A549 (cell line): ENCODE measurements around the gene MYO1B. TPM values are rescaled to one million over a fixed set of nuclear protein-coding genes. Genes with fewer than 3 reads are reported as not detected.

Experiments used
- ATAC-seq, 2 experiments: fragments of 200-7000 bp in 1 of 2; fragments of >200 bp in 1 of 2; cut with Nextera tagmentation in 1 of 2; cut with Tn5 transposase in 1 of 2; 3 replicates each; pipeline versions ENCODE4 v1.8.0 to v1.9.1; 2018 to 2020; ENCODE audit warnings: mild to moderate bottlenecking in 1 of 2, moderate library complexity in 1 of 2
- CTCF ChIA-PET: fragments of 300-600 bp; sonication (Branson Sonifier 250); formaldehyde crosslinking; extraction: SDS; loops from one replicate; lab custom pipeline; 2021; ENCODE audit warnings: antibody characterized with exemption, inconsistent platforms; lab: Yijun Ruan, JAX
- POLR2A ChIA-PET: fragments of 350-600 bp; formaldehyde crosslinking; extraction: SDS; loops from one replicate; lab custom pipeline; 2021; ENCODE audit warnings: antibody characterized with exemption, inconsistent platforms; lab: Yijun Ruan, JAX
- DNase-seq, 2 experiments: peaks; one replicate each; pipeline versions ENCODE4 v3.0.0 to v3.0.0-alpha.2; 2011 to 2016; ENCODE audit warnings: low read depth in 1 of 2, low spot score in 1 of 2
- FAIRE-seq: peaks from 2 replicates; lab custom pipeline; 2011; peaks lifted over from hg19 to GRCh38; lab: Jason Lieb, UNC
- H3K27ac ChIP-seq, 2 experiments: fragments of >200 bp; sonication (Bioruptor Twin); formaldehyde crosslinking; 3 replicates each; pipeline ENCODE4 v1.5.1; 2016 to 2017
- H3K4me1 ChIP-seq: fragments of >200 bp; sonication (Bioruptor Twin); formaldehyde crosslinking; 3 replicates; pipeline ENCODE4 v1.6.1; 2016
- H3K4me2 ChIP-seq: fragments of >200 bp; sonication (Bioruptor Twin); formaldehyde crosslinking; 3 replicates; pipeline ENCODE4 v1.6.1; 2016
- H3K4me3 ChIP-seq: fragments of >200 bp; sonication (Bioruptor Twin); formaldehyde crosslinking; 3 replicates; pipeline ENCODE4 v1.5.1; 2016
- H3K9me3 ChIP-seq: fragments of >200 bp; sonication (Bioruptor Twin); formaldehyde crosslinking; 3 replicates; pipeline ENCODE4 v1.6.1; 2016
- BHLHE40 ChIP-seq: IDR thresholded peaks from 2 replicates; pipeline ENCODE4 v1.6.1; 2012; ENCODE audit warnings: low read depth, low read length, inconsistent platforms
- CBX2 ChIP-seq: fragments of 200-600 bp; sonication (generic); IDR thresholded peaks from 2 replicates; pipeline ENCODE4 v1.6.1; 2016; ENCODE audit warnings: low read depth, mild to moderate bottlenecking, borderline replicate concordance
- CEBPB ChIP-seq, 2 experiments: fragments of >200 bp in 1 of 2; sonication (Bioruptor Twin) in 1 of 2; formaldehyde crosslinking in 1 of 2; IDR thresholded peaks; 2 replicates each; pipeline ENCODE4 v1.6.1; 2012 to 2016
- CHD2 ChIP-seq: fragments of 150-350 bp; IDR thresholded peaks from 2 replicates; pipeline ENCODE4 v1.6.1; 2014; ENCODE audit warnings: low read length; ENCODE audit not compliant: partially characterized antibody
- EP300 ChIP-seq, 2 experiments: fragments of >200 bp; sonication (Bioruptor Twin); formaldehyde crosslinking; IDR thresholded peaks; 2 replicates in 1 of 2; 3 replicates in 1 of 2; pipeline ENCODE4 v1.6.1; 2016 to 2017
- ESRRA ChIP-seq: fragments of 150-350 bp; IDR thresholded peaks from 2 replicates; pipeline ENCODE4 v1.6.1; 2014; ENCODE audit warnings: mild to moderate bottlenecking, low read length, borderline replicate concordance
- HEYL ChIP-seq: fragments of 250-450 bp; sonication (Bioruptor Pico); IDR thresholded peaks from 2 replicates; pipeline ENCODE4 v1.8.0; 2021; ENCODE audit warnings: mild to moderate bottlenecking, moderate library complexity
- HOXB5 ChIP-seq: fragments of 250-450 bp; sonication (Bioruptor Pico); IDR thresholded peaks from 2 replicates; pipeline ENCODE4 v1.5.0; 2020; ENCODE audit warnings: mild to moderate bottlenecking, moderate library complexity
- JUN ChIP-seq, 2 experiments: fragments of >200 bp; sonication (Bioruptor Twin); formaldehyde crosslinking; IDR thresholded peaks; 2 replicates in 1 of 2; 3 replicates in 1 of 2; pipeline ENCODE4 v1.6.1; 2016 to 2017
- KDM1A ChIP-seq: fragments of 200-600 bp; sonication (generic); IDR thresholded peaks from 2 replicates; pipeline ENCODE4 v1.6.1; 2016; ENCODE audit warnings: low read depth, mild to moderate bottlenecking
- NPAS2 ChIP-seq: fragments of 250-450 bp; sonication (Bioruptor Pico); IDR thresholded peaks from 2 replicates; pipeline ENCODE4 v1.8.0; 2022; ENCODE audit warnings: mild to moderate bottlenecking, moderate library complexity, borderline replicate concordance
- PHF8 ChIP-seq: fragments of 200-600 bp; sonication (generic); IDR thresholded peaks from 2 replicates; pipeline ENCODE4 v1.6.1; 2016; ENCODE audit warnings: low read depth, mild to moderate bottlenecking, antibody characterized with exemption, moderate library complexity, borderline replicate concordance
- POLR2AphosphoS2 ChIP-seq: conservative IDR thresholded peaks from 2 replicates; pipeline ENCODE4 v1.6.1; 2012; ENCODE audit warnings: low read length, improper control_type of control experiment, inconsistent platforms
- RCOR1 ChIP-seq: fragments of 150-350 bp; IDR thresholded peaks from 2 replicates; pipeline ENCODE4 v1.6.1; 2014; ENCODE audit warnings: antibody characterized with exemption, low read length, low read depth
- RNF2 ChIP-seq: fragments of 200-600 bp; sonication (generic); IDR thresholded peaks from 2 replicates; pipeline ENCODE4 v1.6.1; 2016; ENCODE audit warnings: low read depth, mild to moderate bottlenecking, antibody characterized with exemption, moderate library complexity, borderline replicate concordance
- ZC3H11A ChIP-seq: fragments of 450-650 bp; IDR thresholded peaks from 2 replicates; pipeline ENCODE4 v1.6.1; 2014; ENCODE audit warnings: antibody characterized with exemption, mild to moderate bottlenecking
- ZFP36 ChIP-seq: fragments of 450-650 bp; IDR thresholded peaks from 2 replicates; pipeline ENCODE4 v1.6.1; 2014; ENCODE audit warnings: borderline replicate concordance; ENCODE audit not compliant: partially characterized antibody
- ZNF302 ChIP-seq: fragments of 250-450 bp; sonication (Bioruptor Pico); IDR thresholded peaks from 2 replicates; pipeline ENCODE4 v1.9.0; 2021; ENCODE audit warnings: inconsistent platforms, mild to moderate bottlenecking, moderate library complexity
- WGBS: methylation state at CpG from one replicate; pipeline ENCODE4 v1.1.6; 2017; ENCODE audit errors: missing lambda C conversion rate; 5-methylcytosine and 5-hydroxymethylcytosine counted together
- polyA plus RNA-seq, 4 experiments: library from polyadenylated mRNA; depleted of rRNA in 3 of 4; stranded (reverse); fragments of >200 nt; fragmentation: RNase III in 1 of 4; extraction: RNeasy Plus Mini Kit Qiagen cat#74134 plus additional on column Dnase treatment in 1 of 4; gene quantifications; 2 replicates in 3 of 4; 3 replicates in 1 of 4; pipeline ENCODE4 v1.2.3, GENCODE V29; 2011 to 2017
- TF ChIP-seq, protein P1 (sequence below): fragments of 150-350 bp; IDR thresholded peaks from 2 replicates; pipeline ENCODE4 v1.6.1; 2014; ENCODE audit warnings: low read depth, mild to moderate bottlenecking, low read length
- TF ChIP-seq, protein P2 (sequence below): fragments of 250-450 bp; sonication (Bioruptor Pico); IDR thresholded peaks from 2 replicates; pipeline ENCODE4 v1.5.0; 2020; ENCODE audit warnings: low read depth, mild to moderate bottlenecking, moderate library complexity
- TF ChIP-seq, protein P3 (sequence below): IDR thresholded peaks from 2 replicates; pipeline ENCODE4 v1.6.1; 2012
- TF ChIP-seq, protein P4 (sequence below): IDR thresholded peaks from 2 replicates; pipeline ENCODE4 v1.6.1; 2012; ENCODE audit warnings: low read depth, borderline replicate concordance

Gene MYO1B
- polyA plus RNA-seq, 2 of the 4 experiments (the other 2 are of a cell fraction), result 77.7 to 159 TPM

DNA sequence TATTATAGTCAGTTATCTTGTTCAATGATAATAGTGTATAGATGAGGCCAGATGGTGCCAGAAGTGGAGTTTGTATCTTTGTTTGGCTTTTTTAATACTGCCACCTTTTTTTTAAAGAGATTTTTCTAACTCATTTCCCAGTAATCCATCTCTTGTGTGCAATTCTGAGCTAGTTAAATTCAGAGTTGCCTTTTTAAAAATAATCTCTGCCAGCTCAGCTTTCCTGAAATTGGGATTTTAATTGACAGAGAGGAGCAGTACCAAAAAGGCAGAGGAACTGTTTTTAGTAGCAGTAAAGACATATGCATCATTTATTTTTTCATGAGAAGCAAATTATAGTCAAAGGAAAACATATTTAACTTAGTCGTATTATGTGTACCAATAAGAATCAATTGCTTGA, 185.3 kb downstream of the MYO1B start:
- CTCF ChIA-PET, result no interaction called here
- POLR2A ChIA-PET, result no interaction called here
- WGBS, result 96% methylated on average over 1 of the region's 1 CpG
- TF ChIP-seq RNF2 (no peak), KDM1A (no peak)
- TF ChIP-seq, all 56 proteins: peak for 0
- ATAC-seq, result no peak
- no peak overlapping the region for H3K27ac ChIP-seq
- H3K4me3 ChIP-seq, result no peak overlapping the region
- H3K9me3 ChIP-seq, result no peaks in the 10 kb centered on the region
- DNase-seq, result no peak
- FAIRE-seq, result no peak
- no peak overlapping the region for H3K4me2 ChIP-seq
- H3K4me1 ChIP-seq, result no peaks in the 10 kb centered on the region

DNA sequence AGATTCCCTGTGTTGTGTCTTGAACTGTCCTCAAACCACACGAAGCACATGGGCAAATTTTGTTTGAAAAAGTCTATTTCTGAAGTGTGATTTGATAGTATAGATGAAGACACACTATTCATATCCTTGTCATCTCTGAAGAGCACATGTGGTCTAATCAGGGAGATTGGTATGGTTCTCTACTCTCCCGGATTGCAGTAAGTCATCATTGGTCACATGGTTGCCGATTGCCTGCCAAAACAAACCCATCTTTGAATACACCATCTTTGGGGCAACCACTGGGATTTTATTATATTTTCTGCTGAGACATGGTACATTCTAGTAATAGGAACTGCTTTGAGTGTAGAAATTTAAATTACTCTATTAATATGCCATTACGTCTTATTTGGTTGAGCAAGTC, 186.9 kb downstream of the MYO1B start:
- Histone ChIP-seq H3K4me2 (no peak overlapping the region), H3K4me1 (no peaks in the 10 kb centered on the region), H3K27ac (no peak overlapping the region), H3K9me3 (no peaks in the 10 kb centered on the region)
- CTCF ChIA-PET, result no interaction called here
- DNase-seq, result no peak
- no peak for ATAC-seq
- WGBS, result 80% methylated on average over 4 of the region's 4 CpGs
- TF ChIP-seq CBX2, result no peak
- TF ChIP-seq CEBPB (IDR thresholded peaks at IDR 0.05), result no peak
- TF ChIP-seq PHF8, result no peak
- TF ChIP-seq, protein P1, sequence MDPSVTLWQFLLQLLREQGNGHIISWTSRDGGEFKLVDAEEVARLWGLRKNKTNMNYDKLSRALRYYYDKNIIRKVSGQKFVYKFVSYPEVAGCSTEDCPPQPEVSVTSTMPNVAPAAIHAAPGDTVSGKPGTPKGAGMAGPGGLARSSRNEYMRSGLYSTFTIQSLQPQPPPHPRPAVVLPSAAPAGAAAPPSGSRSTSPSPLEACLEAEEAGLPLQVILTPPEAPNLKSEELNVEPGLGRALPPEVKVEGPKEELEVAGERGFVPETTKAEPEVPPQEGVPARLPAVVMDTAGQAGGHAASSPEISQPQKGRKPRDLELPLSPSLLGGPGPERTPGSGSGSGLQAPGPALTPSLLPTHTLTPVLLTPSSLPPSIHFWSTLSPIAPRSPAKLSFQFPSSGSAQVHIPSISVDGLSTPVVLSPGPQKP, result no peak
- TF ChIP-seq RCOR1, result no peak
- TF ChIP-seq ZC3H11A, result no peak
- no peak for TF ChIP-seq JUN (IDR thresholded peaks at IDR 0.05)
- TF ChIP-seq NPAS2, result no peak
- no peak for TF ChIP-seq CHD2
- TF ChIP-seq, protein P2, sequence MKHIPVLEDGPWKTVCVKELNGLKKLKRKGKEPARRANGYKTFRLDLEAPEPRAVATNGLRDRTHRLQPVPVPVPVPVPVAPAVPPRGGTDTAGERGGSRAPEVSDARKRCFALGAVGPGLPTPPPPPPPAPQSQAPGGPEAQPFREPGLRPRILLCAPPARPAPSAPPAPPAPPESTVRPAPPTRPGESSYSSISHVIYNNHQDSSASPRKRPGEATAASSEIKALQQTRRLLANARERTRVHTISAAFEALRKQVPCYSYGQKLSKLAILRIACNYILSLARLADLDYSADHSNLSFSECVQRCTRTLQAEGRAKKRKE, result no peak
- no peak for TF ChIP-seq ESRRA
- no peak for TF ChIP-seq POLR2AphosphoS2
- TF ChIP-seq HEYL (CRISPR knock-in tag), result no peak
- no peak for TF ChIP-seq BHLHE40
- TF ChIP-seq ZNF302 (CRISPR knock-in tag), result no peak
- TF ChIP-seq, protein P3, sequence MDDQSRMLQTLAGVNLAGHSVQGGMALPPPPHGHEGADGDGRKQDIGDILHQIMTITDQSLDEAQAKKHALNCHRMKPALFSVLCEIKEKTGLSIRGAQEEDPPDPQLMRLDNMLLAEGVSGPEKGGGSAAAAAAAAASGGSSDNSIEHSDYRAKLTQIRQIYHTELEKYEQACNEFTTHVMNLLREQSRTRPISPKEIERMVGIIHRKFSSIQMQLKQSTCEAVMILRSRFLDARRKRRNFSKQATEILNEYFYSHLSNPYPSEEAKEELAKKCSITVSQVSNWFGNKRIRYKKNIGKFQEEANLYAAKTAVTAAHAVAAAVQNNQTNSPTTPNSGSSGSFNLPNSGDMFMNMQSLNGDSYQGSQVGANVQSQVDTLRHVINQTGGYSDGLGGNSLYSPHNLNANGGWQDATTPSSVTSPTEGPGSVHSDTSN, result no peak
- no peak for TF ChIP-seq HOXB5 (CRISPR knock-in tag)
- TF ChIP-seq, all 56 proteins: peak for 0
- FAIRE-seq, result no peak
- H3K4me3 ChIP-seq, result no peak overlapping the region
- POLR2A ChIA-PET, result no interaction called here

DNA sequence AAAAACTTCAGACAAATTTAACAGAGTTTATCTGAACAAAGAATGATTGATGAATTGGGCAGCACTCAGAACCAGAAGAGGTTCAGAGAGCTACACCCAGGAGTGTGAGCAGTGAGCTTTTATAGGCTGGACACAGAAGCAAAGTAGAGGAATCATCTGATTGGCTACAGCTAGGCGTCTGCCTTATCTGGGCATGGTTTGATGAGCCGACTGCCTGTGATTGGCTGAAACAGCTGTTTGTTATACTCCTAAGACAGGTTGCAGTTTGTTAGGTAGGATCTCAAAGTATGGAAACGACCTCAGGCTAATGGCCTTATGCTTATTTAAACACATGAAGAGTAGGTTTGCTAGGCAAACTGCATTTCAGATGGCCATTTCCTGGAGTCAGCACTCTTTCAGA, 188.9 kb downstream of the MYO1B start:
- CTCF ChIA-PET, result interaction anchor here (1.0 kb wide), 1 partner anchor 269 kb away, joined by 3 read pairs; no protein-coding TSS in a partner anchor
- H3K4me3 ChIP-seq, result no peak overlapping the region
- WGBS, result 81% methylated on average over 3 of the region's 3 CpGs
- no peaks in the 10 kb centered on the region for H3K4me1 ChIP-seq
- no peaks in the 10 kb centered on the region for H3K9me3 ChIP-seq
- POLR2A ChIA-PET, result no interaction called here
- peak in 1 of 2 experiments; percentile 55; a peak in 3 of 6 replicates for ATAC-seq
- no peak overlapping the region for H3K27ac ChIP-seq
- DNase-seq, result peak in 1 of 2 experiments; percentile 16
- TF ChIP-seq, protein P3, result no peak
- TF ChIP-seq EP300 (IDR thresholded peaks at IDR 0.05) (no peak), POLR2AphosphoS2 (no peak), ZFP36 (no peak)
- TF ChIP-seq, protein P4, sequence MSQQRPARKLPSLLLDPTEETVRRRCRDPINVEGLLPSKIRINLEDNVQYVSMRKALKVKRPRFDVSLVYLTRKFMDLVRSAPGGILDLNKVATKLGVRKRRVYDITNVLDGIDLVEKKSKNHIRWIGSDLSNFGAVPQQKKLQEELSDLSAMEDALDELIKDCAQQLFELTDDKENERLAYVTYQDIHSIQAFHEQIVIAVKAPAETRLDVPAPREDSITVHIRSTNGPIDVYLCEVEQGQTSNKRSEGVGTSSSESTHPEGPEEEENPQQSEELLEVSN, result no peak
- TF ChIP-seq, all 56 proteins: peak for 0
- no peak overlapping the region for H3K4me2 ChIP-seq
- no peak for FAIRE-seq
